Lower leg skin (tissue), 3 donors: ENCODE results near the gene BRD4.

Source experiments
- POLR2A ChIP-seq, 2 donors: fragments of 450-650 bp; IDR thresholded peaks; one replicate each; pipeline ENCODE4 v1.6.1; 2016 to 2017; ENCODE audit warnings: antibody characterized with exemption in 2 of 2, mild to moderate bottlenecking in 1 of 2, moderate library complexity in 1 of 2
- TF ChIP-seq, protein P1 (sequence below), 3 donors: fragments of 450-650 bp; IDR thresholded peaks; one replicate each; pipeline ENCODE4 v1.5.1; 2016; ENCODE audit warnings: antibody characterized with exemption in 3 of 3, mild to moderate bottlenecking in 3 of 3, moderate library complexity in 2 of 3

- TF ChIP-seq, protein P1, sequence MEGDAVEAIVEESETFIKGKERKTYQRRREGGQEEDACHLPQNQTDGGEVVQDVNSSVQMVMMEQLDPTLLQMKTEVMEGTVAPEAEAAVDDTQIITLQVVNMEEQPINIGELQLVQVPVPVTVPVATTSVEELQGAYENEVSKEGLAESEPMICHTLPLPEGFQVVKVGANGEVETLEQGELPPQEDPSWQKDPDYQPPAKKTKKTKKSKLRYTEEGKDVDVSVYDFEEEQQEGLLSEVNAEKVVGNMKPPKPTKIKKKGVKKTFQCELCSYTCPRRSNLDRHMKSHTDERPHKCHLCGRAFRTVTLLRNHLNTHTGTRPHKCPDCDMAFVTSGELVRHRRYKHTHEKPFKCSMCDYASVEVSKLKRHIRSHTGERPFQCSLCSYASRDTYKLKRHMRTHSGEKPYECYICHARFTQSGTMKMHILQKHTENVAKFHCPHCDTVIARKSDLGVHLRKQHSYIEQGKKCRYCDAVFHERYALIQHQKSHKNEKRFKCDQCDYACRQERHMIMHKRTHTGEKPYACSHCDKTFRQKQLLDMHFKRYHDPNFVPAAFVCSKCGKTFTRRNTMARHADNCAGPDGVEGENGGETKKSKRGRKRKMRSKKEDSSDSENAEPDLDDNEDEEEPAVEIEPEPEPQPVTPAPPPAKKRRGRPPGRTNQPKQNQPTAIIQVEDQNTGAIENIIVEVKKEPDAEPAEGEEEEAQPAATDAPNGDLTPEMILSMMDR (IDR thresholded peaks at IDR 0.05), result no peak
- TF ChIP-seq POLR2A (IDR thresholded peaks at IDR 0.05), result no peak
Observed at GRCh38 chr19:15305582-15306334, 26.6 kb downstream of the BRD4 start.
